CD14-positive monocyte (primary cell): Measurements from ENCODE around the gene EBI3. TPM values are rescaled to one million over a fixed set of nuclear protein-coding genes. Genes with fewer than 3 reads are reported as not detected.

Source experiments
- DNase-seq, 3 donors: peaks; one replicate each; pipeline ENCODE4 v3.0.0-alpha.2; 2011 to 2022
- H2AFZ ChIP-seq: 2 replicates; pipeline ENCODE4 v1.6.0; 2012; ENCODE audit warnings: mild to moderate bottlenecking, low read depth, low read length, inconsistent platforms; ENCODE audit not compliant: insufficient read depth, poor library complexity, severe bottlenecking
- H3K27ac ChIP-seq, 2 donors: 1 replicate in 1 of 2; 2 replicates in 1 of 2; pipeline ENCODE4 v1.5.1; 2012 to 2013; ENCODE audit warnings: low read length in 2 of 2, control low read depth in 1 of 2, inconsistent platforms in 1 of 2, low read depth in 1 of 2, mild to moderate bottlenecking in 1 of 2
- H3K27me3 ChIP-seq, 2 donors: one replicate each; pipeline versions ENCODE4 v1.6.0 to v1.6.1; 2011 to 2013; ENCODE audit warnings: low read length in 2 of 2; ENCODE audit not compliant: control insufficient read depth in 2 of 2, insufficient read depth in 2 of 2
- H3K36me3 ChIP-seq, 2 donors: replicated peaks in 1 of 2; 1 replicate in 1 of 2; 2 replicates in 1 of 2; pipeline versions ENCODE4 v1.5.1 to v1.6.1; 2012 to 2013; ENCODE audit warnings: low read length in 2 of 2, control low read depth in 1 of 2, inconsistent platforms in 1 of 2, mild to moderate bottlenecking in 1 of 2; ENCODE audit not compliant: insufficient read depth in 2 of 2, control insufficient read depth in 1 of 2
- H3K4me1 ChIP-seq, 2 donors: 1 replicate in 1 of 2; 2 replicates in 1 of 2; pipeline versions ENCODE4 v1.5.1 to v1.6.1; 2012 to 2013; ENCODE audit warnings: low read length in 2 of 2, control low read depth in 1 of 2, inconsistent platforms in 1 of 2, mild to moderate bottlenecking in 1 of 2, moderate library complexity in 1 of 2; ENCODE audit not compliant: insufficient read depth in 2 of 2, control insufficient read depth in 1 of 2
- H3K4me2 ChIP-seq: replicated peaks from 2 replicates; pipeline ENCODE3; 2012; ENCODE audit warnings: low read length, moderate library complexity, mild to moderate bottlenecking; ENCODE audit not compliant: poor library complexity, severe bottlenecking; ENCODE audit errors: extremely low read depth
- H3K4me3 ChIP-seq, 3 experiments: fragments of 200-600 bp in 1 of 3; sonication (generic) in 1 of 3; replicated peaks in 1 of 3; 1 replicate in 2 of 3; 2 replicates in 1 of 3; pipeline ENCODE4 v1.5.1; 2011 to 2013; ENCODE audit warnings: low read length in 3 of 3, mild to moderate bottlenecking in 3 of 3, control low read depth in 2 of 3, low read depth in 2 of 3, inconsistent platforms in 1 of 3, moderate library complexity in 1 of 3
- H3K79me2 ChIP-seq: 2 replicates; pipeline ENCODE4 v1.6.0; 2012; ENCODE audit warnings: mild to moderate bottlenecking, control low read depth, inconsistent platforms, low read length, moderate library complexity; ENCODE audit not compliant: insufficient read depth
- H3K9ac ChIP-seq: 2 replicates; pipeline ENCODE4 v1.6.0; 2017; ENCODE audit warnings: low read length, mild to moderate bottlenecking; ENCODE audit not compliant: insufficient read depth, poor library complexity, severe bottlenecking
- H3K9me3 ChIP-seq, 2 donors: replicated peaks in 1 of 2; 1 replicate in 1 of 2; 2 replicates in 1 of 2; pipeline versions ENCODE4 v1.5.1 to v1.6.1; 2012 to 2013; ENCODE audit warnings: low read length in 2 of 2, control low read depth in 1 of 2; ENCODE audit not compliant: control insufficient read depth in 1 of 2, insufficient read depth in 1 of 2
- H4K20me1 ChIP-seq: 2 replicates; pipeline ENCODE4 v1.6.0; 2012; ENCODE audit warnings: mild to moderate bottlenecking, low read length, control low read depth, moderate library complexity; ENCODE audit not compliant: insufficient read depth
- H3K27ac Mint-ChIP-seq, 7 donors: one replicate each; pipeline ENCODE4 v1.8.0; 2020; ENCODE audit warnings: mild to moderate bottlenecking in 7 of 7, mixed read lengths in 7 of 7, moderate library complexity in 6 of 7, inconsistent platforms in 2 of 7
- H3K27me3 Mint-ChIP-seq, 3 donors: one replicate each; pipeline ENCODE4 v1.8.0; 2021 to 2022; ENCODE audit warnings: low read depth in 3 of 3, mild to moderate bottlenecking in 3 of 3, mixed read lengths in 3 of 3, moderate library complexity in 3 of 3, inconsistent platforms in 1 of 3
- H3K36me3 Mint-ChIP-seq, 2 donors: one replicate each; pipeline ENCODE4 v1.8.0; 2020; ENCODE audit warnings: mixed read lengths in 2 of 2, inconsistent platforms in 1 of 2, mild to moderate bottlenecking in 1 of 2
- H3K4me1 Mint-ChIP-seq: one replicate; pipeline ENCODE4 v1.8.0; 2020; ENCODE audit warnings: mild to moderate bottlenecking, mixed read lengths
- H3K4me3 Mint-ChIP-seq, 2 donors: one replicate each; pipeline ENCODE4 v1.8.0; 2020; ENCODE audit warnings: mild to moderate bottlenecking in 2 of 2, mixed read lengths in 2 of 2, moderate library complexity in 1 of 2
- H3K9me3 Mint-ChIP-seq, 7 donors: one replicate each; pipeline ENCODE4 v1.8.0; 2020 to 2022; ENCODE audit warnings: mixed read lengths in 7 of 7, mild to moderate bottlenecking in 6 of 7, moderate library complexity in 6 of 7, inconsistent platforms in 2 of 7
- WGBS: methylation state at CpG from one replicate; pipeline ENCODE4 v1.1.5; 2013; ENCODE audit warnings: missing lambda C conversion rate; ENCODE audit not compliant: insufficient coverage; 5-methylcytosine and 5-hydroxymethylcytosine counted together
- intact Hi-C, 2 donors: fragments of 100-400 bp; cut with micrococcal nuclease; formaldehyde crosslinking; loops; one replicate each; pipeline versions ENCODE4 v1.15.0 to v1.15.1; 2023
- polyA plus RNA-seq, 3 donors: library from polyadenylated mRNA; depleted of rRNA in 1 of 3; unstranded in 2 of 3; stranded (reverse) in 1 of 3; fragments of 300-500 nt in 2 of 3; fragments of >200 nt in 1 of 3; fragmentation: Illumina TruSeq in 2 of 3; gene quantifications; 1 replicate in 2 of 3; 2 replicates in 1 of 3; pipeline ENCODE4 v1.2.3, GENCODE V29; 2012 to 2021
- TF ChIP-seq, protein P1 (sequence below): fragments of 200-600 bp; IDR thresholded peaks from one replicate; pipeline ENCODE4 v1.8.0; 2022; ENCODE audit warnings: antibody characterized with exemption, mild to moderate bottlenecking

The EBI3 gene
- polyA plus RNA-seq, 3 donors = 0.14 to 0.40 TPM; not detected in 1

DNA sequence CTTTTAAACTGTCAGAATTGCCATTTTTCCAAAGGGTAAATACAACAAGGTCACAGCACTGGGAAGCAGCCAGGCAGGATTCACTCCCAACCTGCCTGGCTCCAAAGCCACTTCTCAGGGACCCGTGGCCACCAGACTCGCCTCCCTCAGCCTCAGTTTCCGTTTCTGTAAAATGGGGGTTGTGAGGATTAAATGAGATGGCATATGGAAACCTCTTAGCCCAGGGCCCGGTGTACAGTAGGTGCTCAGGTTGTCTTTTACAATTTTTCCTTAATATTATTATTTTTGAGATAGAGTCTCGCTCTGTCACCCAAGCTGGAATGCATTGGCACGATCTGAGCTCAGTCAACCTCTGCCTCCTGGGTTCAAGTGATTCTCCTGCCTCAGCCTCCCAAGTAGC, 27.7 kb downstream of the EBI3 start:
- no peak overlapping the region for H3K4me2 ChIP-seq
- no peak overlapping the region for H2AFZ ChIP-seq
- Mint-ChIP-seq H3K36me3 (peaks cover 63 to 99% of the 10 kb centered on the region in 2 donors), H3K4me3 (no peak overlapping the region), H3K27me3 (peaks cover 0 to 1% (median 0%) of the 10 kb centered on the region in 3 donors), H3K4me1 (peaks cover 6% of the 10 kb centered on the region), H3K27ac (no peak overlapping the region), H3K9me3 (peaks cover 7 to 32% (median 19%) of the 10 kb centered on the region in 7 donors)
- peaks cover 5 to 7% of the 10 kb centered on the region in 2 donors for H3K4me1 ChIP-seq
- H3K36me3 ChIP-seq = peaks cover 67 to 81% of the 10 kb centered on the region in 2 donors
- WGBS = 100% methylated on average over 1 of the region's 6 CpGs
- H3K79me2 ChIP-seq = no peaks in the 10 kb centered on the region
- no peak for DNase-seq
- H3K9ac ChIP-seq = no peak overlapping the region
- intact Hi-C loops = no loop called here
- TF ChIP-seq, protein P1, sequence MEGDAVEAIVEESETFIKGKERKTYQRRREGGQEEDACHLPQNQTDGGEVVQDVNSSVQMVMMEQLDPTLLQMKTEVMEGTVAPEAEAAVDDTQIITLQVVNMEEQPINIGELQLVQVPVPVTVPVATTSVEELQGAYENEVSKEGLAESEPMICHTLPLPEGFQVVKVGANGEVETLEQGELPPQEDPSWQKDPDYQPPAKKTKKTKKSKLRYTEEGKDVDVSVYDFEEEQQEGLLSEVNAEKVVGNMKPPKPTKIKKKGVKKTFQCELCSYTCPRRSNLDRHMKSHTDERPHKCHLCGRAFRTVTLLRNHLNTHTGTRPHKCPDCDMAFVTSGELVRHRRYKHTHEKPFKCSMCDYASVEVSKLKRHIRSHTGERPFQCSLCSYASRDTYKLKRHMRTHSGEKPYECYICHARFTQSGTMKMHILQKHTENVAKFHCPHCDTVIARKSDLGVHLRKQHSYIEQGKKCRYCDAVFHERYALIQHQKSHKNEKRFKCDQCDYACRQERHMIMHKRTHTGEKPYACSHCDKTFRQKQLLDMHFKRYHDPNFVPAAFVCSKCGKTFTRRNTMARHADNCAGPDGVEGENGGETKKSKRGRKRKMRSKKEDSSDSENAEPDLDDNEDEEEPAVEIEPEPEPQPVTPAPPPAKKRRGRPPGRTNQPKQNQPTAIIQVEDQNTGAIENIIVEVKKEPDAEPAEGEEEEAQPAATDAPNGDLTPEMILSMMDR = no peak
- no peaks in the 10 kb centered on the region for H3K27me3 ChIP-seq
- peaks cover 23 to 35% of the 10 kb centered on the region in 2 donors for H3K9me3 ChIP-seq
- no peak overlapping the region for H3K27ac ChIP-seq
- no peak overlapping the region for H3K4me3 ChIP-seq
- no peaks in the 10 kb centered on the region for H4K20me1 ChIP-seq

DNA sequence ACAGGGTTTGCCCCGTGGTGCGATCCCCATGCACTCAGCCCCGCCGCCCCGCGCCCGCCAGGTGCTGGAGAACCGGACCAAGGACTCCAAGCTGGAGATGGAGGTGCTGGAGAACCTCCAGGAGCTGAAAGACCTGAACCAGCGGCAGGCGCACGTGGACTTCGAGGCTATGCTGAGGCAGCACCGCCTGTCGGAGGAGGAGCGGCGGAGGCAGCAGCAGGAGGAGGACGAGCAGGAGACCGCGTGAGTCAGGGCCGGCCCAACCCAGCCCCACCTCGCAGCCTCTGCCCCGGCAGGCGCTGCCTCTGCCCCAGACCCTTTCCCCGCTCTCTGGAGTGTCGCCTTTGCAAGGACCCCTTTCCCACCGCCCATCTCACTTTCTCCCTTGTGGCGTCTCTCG, 28.9 kb downstream of the EBI3 start:
- Histone ChIP-seq H3K79me2 (no peaks in the 10 kb centered on the region), H3K9me3 (peaks cover 20 to 28% of the 10 kb centered on the region in 2 donors), H3K4me2 (no peak overlapping the region), H2AFZ (no peak overlapping the region), H3K27ac (no peak overlapping the region), H3K36me3 (peaks cover 64 to 84% of the 10 kb centered on the region in 2 donors), H4K20me1 (no peaks in the 10 kb centered on the region), H3K4me1 (peaks cover 5 to 7% of the 10 kb centered on the region in 2 donors), H3K9ac (no peak overlapping the region), H3K4me3 (no peak overlapping the region), H3K27me3 (no peaks in the 10 kb centered on the region)
- Mint-ChIP-seq H3K9me3 (peaks cover 7 to 28% (median 18%) of the 10 kb centered on the region in 7 donors), H3K36me3 (peaks cover 63 to 99% of the 10 kb centered on the region in 2 donors), H3K27me3 (peaks cover 0 to 1% (median 0%) of the 10 kb centered on the region in 3 donors), H3K4me1 (peaks cover 6% of the 10 kb centered on the region), H3K27ac (peak overlapping the region in 1 of 7 donors; percentile 75), H3K4me3 (no peak overlapping the region)
- 96% methylated on average over 28 of the region's 28 CpGs for WGBS
- TF ChIP-seq, protein P1 = no peak
- intact Hi-C loops = no loop called here
- no peak for DNase-seq
